ENCODE results near the gene SKAP2. TPM values are rescaled to one million over a fixed set of nuclear protein-coding genes. Genes with fewer than 3 reads are reported as not detected.

The SKAP2 gene
- total and polyA plus RNA-seq, 2 donors (not counting 1 experiment from before 2014, with no cell fraction given), result 17.5 to 25.9 TPM

GRCh38 chr7:26624431-26624830, 240.0 kb downstream of the SKAP2 start:
- H3K4me2 ChIP-seq (ENCODE audit: extremely low read depth, insufficient read depth, low read length), result no peak overlapping the region
- H3K27ac ChIP-seq (ENCODE audit: insufficient read depth, low read length), result no peak overlapping the region
- H3K4me3 ChIP-seq (replicated peaks in 1 of 4; ENCODE audit: control extremely low read depth in 1 of 4, insufficient read depth in 1 of 4, low read depth in 3 of 4, low read length in 4 of 4), result no peak overlapping the region
- H2AFZ ChIP-seq (ENCODE audit: low read length), result no peak overlapping the region
- no peaks in the 10 kb centered on the region for H3K9me3 ChIP-seq (ENCODE audit: control insufficient read depth, insufficient read depth, low read depth, low read length)
- H3K36me3 ChIP-seq (ENCODE audit: control insufficient read depth, insufficient read depth, low read length), result no peaks in the 10 kb centered on the region
- TF ChIP-seq CTCF (conservative IDR thresholded peaks at IDR 0.05 in 1 of 2, IDR thresholded peaks at IDR 0.05 in 1 of 2; ENCODE audit: low read depth in 1 of 2, low read length in 2 of 2) (no peak), EZH2 (IDR thresholded peaks at IDR 0.05; ENCODE audit: low read length, missing control alignments) (no peak)
- no peaks in the 10 kb centered on the region for H4K20me1 ChIP-seq (ENCODE audit: control insufficient read depth, extremely low read depth, insufficient read depth, low read length)
- H3K4me1 ChIP-seq (ENCODE audit: control insufficient read depth, extremely low read depth, insufficient read depth, low read length), result no peaks in the 10 kb centered on the region
- no peaks in the 10 kb centered on the region for H3K27me3 ChIP-seq (ENCODE audit: control insufficient read depth, insufficient read depth, low read length)
- no peak overlapping the region for H3K9ac ChIP-seq (ENCODE audit: insufficient read depth, low read length)
- no peaks in the 10 kb centered on the region for H3K79me2 ChIP-seq (ENCODE audit: control insufficient read depth, insufficient read depth, low read length)
- no peak for DNase-seq (ENCODE audit: low read depth in 2 of 2)

- TF ChIP-seq CTCF (conservative IDR thresholded peaks at IDR 0.05 in 1 of 2, IDR thresholded peaks at IDR 0.05 in 1 of 2; ENCODE audit: low read depth in 1 of 2, low read length in 2 of 2) (no peak), EZH2 (IDR thresholded peaks at IDR 0.05; ENCODE audit: low read length, missing control alignments) (no peak)
- Histone ChIP-seq H3K79me2 (ENCODE audit: control insufficient read depth, insufficient read depth, low read length) (no peaks in the 10 kb centered on the region), H3K9me3 (ENCODE audit: control insufficient read depth, insufficient read depth, low read depth, low read length) (no peaks in the 10 kb centered on the region), H3K4me1 (ENCODE audit: control insufficient read depth, extremely low read depth, insufficient read depth, low read length) (no peaks in the 10 kb centered on the region), H3K27ac (ENCODE audit: insufficient read depth, low read length) (no peak overlapping the region), H3K4me3 (replicated peaks in 1 of 4; ENCODE audit: control extremely low read depth in 1 of 4, insufficient read depth in 1 of 4, low read depth in 3 of 4, low read length in 4 of 4) (no peak overlapping the region), H2AFZ (ENCODE audit: low read length) (no peak overlapping the region), H4K20me1 (ENCODE audit: control insufficient read depth, extremely low read depth, insufficient read depth, low read length) (no peaks in the 10 kb centered on the region), H3K4me2 (ENCODE audit: extremely low read depth, insufficient read depth, low read length) (no peak overlapping the region), H3K36me3 (ENCODE audit: control insufficient read depth, insufficient read depth, low read length) (no peaks in the 10 kb centered on the region), H3K9ac (ENCODE audit: insufficient read depth, low read length) (no peak overlapping the region), H3K27me3 (ENCODE audit: control insufficient read depth, insufficient read depth, low read length) (no peaks in the 10 kb centered on the region)
- DNase-seq (ENCODE audit: low read depth in 2 of 2), result no peak
These were observed 244.0 kb downstream of the SKAP2 start for GRCh38 chr7:26620352-26620751.

- no peak for DNase-seq (ENCODE audit: low read depth in 2 of 2)
- Histone ChIP-seq H3K36me3 (ENCODE audit: control insufficient read depth, insufficient read depth, low read length) (no peaks in the 10 kb centered on the region), H2AFZ (ENCODE audit: low read length) (no peak overlapping the region), H3K79me2 (ENCODE audit: control insufficient read depth, insufficient read depth, low read length) (no peaks in the 10 kb centered on the region), H3K4me1 (ENCODE audit: control insufficient read depth, extremely low read depth, insufficient read depth, low read length) (no peaks in the 10 kb centered on the region), H4K20me1 (ENCODE audit: control insufficient read depth, extremely low read depth, insufficient read depth, low read length) (no peaks in the 10 kb centered on the region), H3K9me3 (ENCODE audit: control insufficient read depth, insufficient read depth, low read depth, low read length) (no peaks in the 10 kb centered on the region), H3K27ac (ENCODE audit: insufficient read depth, low read length) (no peak overlapping the region), H3K4me2 (ENCODE audit: extremely low read depth, insufficient read depth, low read length) (no peak overlapping the region), H3K27me3 (ENCODE audit: control insufficient read depth, insufficient read depth, low read length) (no peaks in the 10 kb centered on the region), H3K4me3 (replicated peaks in 1 of 4; ENCODE audit: control extremely low read depth in 1 of 4, insufficient read depth in 1 of 4, low read depth in 3 of 4, low read length in 4 of 4) (no peak overlapping the region), H3K9ac (ENCODE audit: insufficient read depth, low read length) (no peak overlapping the region)
- TF ChIP-seq CTCF (conservative IDR thresholded peaks at IDR 0.05 in 1 of 2, IDR thresholded peaks at IDR 0.05 in 1 of 2; ENCODE audit: low read depth in 1 of 2, low read length in 2 of 2) (no peak), EZH2 (IDR thresholded peaks at IDR 0.05; ENCODE audit: low read length, missing control alignments) (no peak)
These were observed 244.9 kb downstream of the SKAP2 start for GRCh38 chr7:26619348-26619984.

Data from fibroblast of lung (primary cell).